ENCODE results near the gene NOXO1. TPM values are rescaled to one million over a fixed set of nuclear protein-coding genes. Genes with fewer than 3 reads are reported as not detected.
"Not testable (repeated sequence)": the region's sequence is repeated elsewhere in the genome, so short reads cannot be mapped to it uniquely, and the experiment has no call there.

The NOXO1 gene
- total and polyA plus RNA-seq, 10 of the 15 experiments (the other 5 are each of a cell fraction or from before 2014, with no cell fraction given), result 0.09 to 0.76 (median 0.26) TPM; not detected in 4

GRCh38 chr16:2011726-2012125 lies 30.5 kb upstream of the NOXO1 start:
- FAIRE-seq; H3K36me3 ChIP-seq (ENCODE audit: control insufficient read depth in 2 of 2, insufficient read depth in 2 of 2, low read length in 1 of 2); SMC1A ChIA-PET (ENCODE audit: uncharacterized antibody, unreplicated experiment); RAD21 ChIA-PET (ENCODE audit: unreplicated experiment); H3K4me3 ChIP-seq; intact Hi-C loops (cut with micrococcal nuclease; ENCODE audit: unreplicated experiment); H3K27ac ChIP-seq (ENCODE audit: control insufficient read depth, insufficient read depth); H2AFZ ChIP-seq (ENCODE audit: control insufficient read depth, low read depth, low read length); DNase-seq (ENCODE audit: low read depth, low spot score); H3K9me3 ChIP-seq (replicated peaks; ENCODE audit: control insufficient read depth, insufficient read depth, low read length); BruUV-seq (replicated peaks); H3K4me2 ChIP-seq (ENCODE audit: control insufficient read depth, insufficient read depth); H3K27me3 ChIP-seq (replicated peaks in 1 of 2; ENCODE audit: control insufficient read depth in 2 of 2, insufficient read depth in 2 of 2, low read length in 1 of 2); H3K9ac ChIP-seq (ENCODE audit: control insufficient read depth, insufficient read depth, low read length); H4K20me1 ChIP-seq (ENCODE audit: control insufficient read depth, insufficient read depth); ATAC-seq: not testable (repeated sequence)
- Histone ChIP-seq H3K79me2 (ENCODE audit: control insufficient read depth, insufficient read depth, low read length) (peaks cover 38% of the 10 kb centered on the region), H3K4me1 (ENCODE audit: control insufficient read depth, insufficient read depth, low read length) (peaks cover 14% of the 10 kb centered on the region)
- ChIA-PET POLR2A (interaction anchor here (0.6 to 0.7 kb wide), 3 partner anchors 17 to 359 kb away, joined by 3 to 6 read pairs (median 4); no protein-coding TSS in a partner anchor), CTCF (interaction anchor here (0.9 to 2.5 kb wide), 3 partner anchors 11 to 142 kb away, joined by 3 to 11 read pairs (median 8); no protein-coding TSS in a partner anchor)
- 80% methylated on average over 9 of the region's 9 CpGs for WGBS (ENCODE audit: insufficient coverage, insufficient replicate concordance, low lambda C conversion rate, missing lambda C conversion rate)
- in situ Hi-C loops (cut with MboI), result loop anchor here (10.0 kb wide), 1 partner anchor 483 kb away; no protein-coding TSS in a partner anchor

- intact Hi-C loops (cut with micrococcal nuclease; ENCODE audit: unreplicated experiment), result loop anchor here (5.0 kb wide), 1 partner anchor 142 kb away; no protein-coding TSS in a partner anchor
- TF ChIP-seq, protein P1, sequence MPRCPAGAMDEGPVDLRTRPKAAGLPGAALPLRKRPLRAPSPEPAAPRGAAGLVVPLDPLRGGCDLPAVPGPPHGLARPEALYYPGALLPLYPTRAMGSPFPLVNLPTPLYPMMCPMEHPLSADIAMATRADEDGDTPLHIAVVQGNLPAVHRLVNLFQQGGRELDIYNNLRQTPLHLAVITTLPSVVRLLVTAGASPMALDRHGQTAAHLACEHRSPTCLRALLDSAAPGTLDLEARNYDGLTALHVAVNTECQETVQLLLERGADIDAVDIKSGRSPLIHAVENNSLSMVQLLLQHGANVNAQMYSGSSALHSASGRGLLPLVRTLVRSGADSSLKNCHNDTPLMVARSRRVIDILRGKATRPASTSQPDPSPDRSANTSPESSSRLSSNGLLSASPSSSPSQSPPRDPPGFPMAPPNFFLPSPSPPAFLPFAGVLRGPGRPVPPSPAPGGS (IDR thresholded peaks at IDR 0.05; ENCODE audit: borderline replicate concordance, insufficient read depth, low read depth, low read length, poor library complexity, severe bottlenecking), result peak; percentile 39
- TF ChIP-seq CHD2 (IDR thresholded peaks at IDR 0.05; ENCODE audit: borderline replicate concordance, low read depth, low read length), result no peak
- no peak for TF ChIP-seq STAT1 (conservative IDR thresholded peaks at IDR 0.05)
- no peak for TF ChIP-seq SMAD1 (IDR thresholded peaks at IDR 0.05; ENCODE audit: low read depth, partially characterized antibody)
- peak; percentile 51; the same call in 1 of the 2 replicates for TF ChIP-seq ZNF24 (IDR thresholded peaks at IDR 0.05)
- no peak for TF ChIP-seq NFYA (IDR thresholded peaks at IDR 0.05; ENCODE audit: borderline replicate concordance, low read depth, low read length)
- TF ChIP-seq CHD1 (IDR thresholded peaks at IDR 0.05; ENCODE audit: low read depth, low read length), result no peak
- TF ChIP-seq ZNF207 (IDR thresholded peaks at IDR 0.05; ENCODE audit: borderline replicate concordance), result peak; percentile 63
- peak; percentile 49; the same call in 1 of the 2 replicates for TF ChIP-seq SPI1 (IDR thresholded peaks at IDR 0.05; ENCODE audit: borderline replicate concordance, insufficient read depth, low read depth, low read length)
- TF ChIP-seq NR2C2 (IDR thresholded peaks at IDR 0.05; ENCODE audit: borderline replicate concordance, control insufficient read depth, insufficient read length, low read depth), result no peak
Observed at GRCh38 chr16:2009791-2010510, 28.7 kb upstream of the NOXO1 start, which contains the start of gene ZNF598. TSS of gene ZNF598 (minus strand) at chr16:2009821.

More at GRCh38 chr16:2009791-2010510, 28.7 kb upstream of the NOXO1 start, which contains the start of gene ZNF598:
- no peaks in the 10 kb centered on the region for H4K20me1 ChIP-seq (ENCODE audit: control insufficient read depth, insufficient read depth)
- H3K36me3 ChIP-seq (ENCODE audit: control insufficient read depth in 2 of 2, insufficient read depth in 2 of 2, low read length in 1 of 2), result peaks cover 0 to 3% of the 10 kb centered on the region in 2 experiments; a peak in 1 of 4 replicates
- DNase-seq (ENCODE audit: low read depth, low spot score) (no peak), FAIRE-seq (no peak), ATAC-seq (peak; percentile 93)
- no peaks in the 10 kb centered on the region for H3K9me3 ChIP-seq (replicated peaks; ENCODE audit: control insufficient read depth, insufficient read depth, low read length)
- CTCF ChIA-PET, result no interaction called here
- H3K4me1 ChIP-seq (ENCODE audit: control insufficient read depth, insufficient read depth, low read length), result peaks cover 15% of the 10 kb centered on the region
- H2AFZ ChIP-seq (ENCODE audit: control insufficient read depth, low read depth, low read length), result peak within 1 kb of the TSS; percentile 89
- peak within 1 kb of the TSS; percentile 100 for H3K4me3 ChIP-seq
- RAD21 ChIA-PET (ENCODE audit: unreplicated experiment), result no interaction called here
- peaks cover 54% of the 10 kb centered on the region for H3K79me2 ChIP-seq (ENCODE audit: control insufficient read depth, insufficient read depth, low read length)
- H3K27ac ChIP-seq (ENCODE audit: control insufficient read depth, insufficient read depth), result peak within 1 kb of the TSS; percentile 89
- no peaks in the 10 kb centered on the region for H3K27me3 ChIP-seq (replicated peaks in 1 of 2; ENCODE audit: control insufficient read depth in 2 of 2, insufficient read depth in 2 of 2, low read length in 1 of 2)
- BruUV-seq (replicated peaks), result TSS peak; percentile 99
- in situ Hi-C loops (cut with MboI), result loop anchor here (10.0 kb wide), 1 partner anchor 485 kb away; no protein-coding TSS in a partner anchor
- WGBS (ENCODE audit: insufficient coverage, insufficient replicate concordance, low lambda C conversion rate, missing lambda C conversion rate), result under 1% methylated on average over 37 of the region's 52 CpGs
- peak within 1 kb of the TSS; percentile 99 for H3K4me2 ChIP-seq (ENCODE audit: control insufficient read depth, insufficient read depth)
- POLR2A ChIA-PET, result no interaction called here
- SMC1A ChIA-PET (ENCODE audit: uncharacterized antibody, unreplicated experiment), result no interaction called here
- peak within 1 kb of the TSS; percentile 96 for H3K9ac ChIP-seq (ENCODE audit: control insufficient read depth, insufficient read depth, low read length)

All from GM12878 (cell line).